Tongue (tissue), 2 donors: ENCODE data around the gene PLPP7. TPM values are rescaled to one million over a fixed set of nuclear protein-coding genes. Genes with fewer than 3 reads are reported as not detected.
A peak's percentile ranks its signal among the peaks of the same experiment; 100 is the strongest.
"Not testable (repeated sequence)": the region's sequence is repeated elsewhere in the genome, so short reads cannot be mapped to it uniquely, and the experiment has no call there.

Experiments used
- DNase-seq: peaks from one replicate; pipeline ENCODE4 v3.0.0-alpha.2; 2015
- total RNA-seq: library from RNA; depleted of rRNA; stranded (reverse); fragments of >200 nt; gene quantifications from one replicate; pipeline ENCODE4 v1.2.3, GENCODE V29; 2014

PLPP7 gene
- total RNA-seq: 81.3 TPM

DNA sequence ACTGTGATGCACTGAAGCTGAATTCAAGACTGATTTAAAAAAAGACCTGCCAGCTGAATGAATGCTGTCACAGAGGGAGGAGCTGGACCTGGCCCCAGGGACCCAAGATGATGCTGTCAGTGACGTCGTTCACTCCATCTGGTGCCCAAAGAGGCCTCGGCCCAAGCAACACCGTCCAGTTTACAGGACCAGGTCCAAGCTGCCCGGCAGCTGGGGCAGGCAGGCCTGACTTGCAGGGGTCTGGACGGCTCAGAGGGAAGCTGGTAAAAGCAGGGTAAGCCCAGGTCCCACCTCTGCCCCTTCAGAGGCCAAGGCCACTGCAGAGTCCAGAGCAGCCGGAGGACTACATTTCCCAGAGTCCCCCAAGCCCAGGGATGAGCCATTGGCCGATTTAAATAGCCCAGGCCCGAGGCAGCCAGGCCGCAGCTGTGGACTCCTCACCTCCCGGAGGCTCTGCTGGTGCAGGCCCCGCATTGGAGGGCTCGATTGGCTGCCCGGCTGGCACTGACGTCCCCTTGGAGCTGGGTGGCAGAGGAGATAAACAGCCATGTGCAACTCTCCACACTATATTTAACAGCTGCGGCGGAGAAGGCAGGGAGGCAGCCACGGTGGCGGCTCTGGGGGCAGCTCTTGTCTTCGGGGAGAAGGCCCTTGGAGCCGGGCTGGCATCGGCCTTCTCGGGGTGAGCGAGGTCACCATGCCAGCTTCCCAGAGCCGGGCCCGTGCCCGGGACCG, at the start of gene PLPP7:
PLPP7 (plus strand) TSS at position 423 of the 735 bp plus-strand sequence; CDS start at position 698, 275 bp downstream.
- peak; percentile 91 for DNase-seq

DNA sequence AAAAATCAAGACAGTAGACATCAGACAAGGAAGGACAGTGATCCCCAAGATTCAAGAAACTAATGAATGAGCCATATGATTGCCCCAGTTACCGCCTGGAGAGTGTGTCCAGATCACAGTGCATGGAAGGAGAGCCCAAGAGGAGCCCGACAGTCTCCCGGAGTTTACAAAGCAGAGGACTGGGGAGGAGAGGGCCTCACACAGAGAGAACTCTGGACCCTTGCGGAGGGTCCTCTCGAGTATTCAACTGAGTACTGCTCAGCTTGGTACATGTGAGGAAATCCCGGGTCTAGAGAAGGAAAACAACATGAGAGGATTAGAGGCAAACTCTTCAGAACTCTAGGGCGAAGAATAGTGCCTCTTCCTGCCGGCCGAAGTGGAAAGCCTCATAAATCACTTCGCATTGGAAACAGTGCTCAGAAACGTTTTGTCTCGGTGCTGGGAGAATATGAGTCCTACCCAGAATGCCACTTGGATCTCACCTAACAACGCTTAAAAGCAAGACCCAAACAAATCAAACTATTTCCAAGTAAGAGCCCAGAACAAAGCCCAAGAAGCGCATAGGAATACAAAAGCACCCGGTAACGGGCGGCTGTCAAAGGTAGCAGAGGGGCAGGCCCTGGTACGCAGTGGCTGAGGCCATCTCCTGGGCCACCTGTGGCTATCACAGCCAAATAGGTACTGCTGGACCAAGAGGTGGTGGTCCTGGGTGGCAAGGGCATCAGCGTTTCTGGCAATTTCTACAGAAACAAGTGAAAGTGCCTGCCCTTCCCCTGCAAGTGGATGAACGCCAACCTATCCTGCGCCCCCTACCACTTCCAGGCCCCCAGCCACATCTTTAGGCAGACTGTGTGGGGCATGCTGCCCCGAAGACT, 49.2 kb upstream of the PLPP7 start:
- DNase-seq: no peak

GRCh38 chr9:131244331-131244730, 45.2 kb upstream of the PLPP7 start:
- DNase-seq: not testable (repeated sequence)

DNA sequence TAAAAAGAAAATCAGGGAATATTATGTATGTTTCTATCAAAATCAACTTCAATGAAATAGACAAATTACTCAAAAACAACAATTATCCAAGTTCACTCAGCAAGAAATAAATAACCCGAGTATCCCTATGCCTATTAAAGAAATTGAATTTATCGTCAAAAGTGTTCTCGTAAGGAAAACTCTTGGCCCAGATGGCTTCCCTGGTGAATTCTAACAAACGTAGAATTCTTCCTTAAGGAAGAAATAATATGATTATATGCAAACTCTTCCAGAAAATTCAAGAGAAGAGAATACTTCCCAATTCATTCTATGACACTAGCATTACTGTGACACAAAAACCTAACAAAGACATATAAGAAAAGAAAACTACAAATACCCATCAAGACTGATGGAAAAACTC, 42.9 kb upstream of the PLPP7 start:
- DNase-seq: no peak

- no peak for DNase-seq
Measured at GRCh38 chr9:131252120-131252519, 37.4 kb upstream of the PLPP7 start.

DNA sequence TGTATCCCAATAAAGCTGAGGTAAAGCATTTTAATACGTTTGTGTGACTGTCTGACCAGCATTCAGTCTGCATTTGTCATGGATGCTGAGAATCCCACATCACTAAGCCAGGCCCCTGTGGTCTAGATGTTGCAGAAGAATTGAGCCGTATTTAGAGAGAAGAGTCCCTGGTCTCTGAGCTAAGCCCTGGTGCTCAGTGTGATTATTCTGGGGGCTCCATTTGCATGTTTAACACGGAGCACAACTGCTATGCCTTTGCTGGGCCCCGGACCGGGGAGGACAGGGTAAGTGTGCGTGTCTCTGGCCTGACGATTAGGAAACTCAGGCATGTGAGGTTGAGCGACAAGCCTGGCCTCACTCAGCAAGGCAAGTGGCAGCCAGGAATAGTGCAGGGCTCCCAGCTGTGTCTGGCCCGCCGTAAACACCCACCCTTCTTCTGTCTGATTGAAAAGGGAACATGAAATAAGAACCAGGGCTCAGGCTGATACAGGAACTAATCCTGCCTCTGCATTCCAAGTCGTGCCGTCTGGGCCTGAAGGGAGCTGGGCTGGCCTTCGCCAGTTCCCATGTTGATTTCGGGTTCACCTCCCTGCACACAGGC, 35.5 kb upstream of the PLPP7 start:
- DNase-seq: peak; percentile 84

DNA sequence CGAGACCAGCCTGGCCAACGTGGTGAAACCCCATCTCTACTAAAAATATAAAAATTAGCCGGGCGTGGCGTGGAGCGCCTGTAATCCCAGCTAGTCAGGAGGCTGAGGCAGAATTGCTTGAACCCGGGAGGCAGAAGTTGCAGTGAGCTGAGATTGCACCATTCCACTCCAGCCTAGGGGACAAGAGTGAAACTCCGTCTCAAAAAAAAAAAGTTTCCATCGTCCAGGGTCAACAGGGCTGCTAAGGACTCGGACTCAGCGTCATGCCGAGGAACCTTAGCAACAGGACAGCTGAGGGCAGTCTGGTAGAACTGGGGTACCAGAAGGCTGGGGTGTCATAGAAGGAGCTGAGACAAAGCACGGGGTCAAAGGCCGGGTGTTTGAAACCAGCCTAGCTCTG, 34.9 kb upstream of the PLPP7 start:
- no peak for DNase-seq

GRCh38 chr9:131255676-131256197, 33.8 kb upstream of the PLPP7 start:
- DNase-seq: no peak

DNA sequence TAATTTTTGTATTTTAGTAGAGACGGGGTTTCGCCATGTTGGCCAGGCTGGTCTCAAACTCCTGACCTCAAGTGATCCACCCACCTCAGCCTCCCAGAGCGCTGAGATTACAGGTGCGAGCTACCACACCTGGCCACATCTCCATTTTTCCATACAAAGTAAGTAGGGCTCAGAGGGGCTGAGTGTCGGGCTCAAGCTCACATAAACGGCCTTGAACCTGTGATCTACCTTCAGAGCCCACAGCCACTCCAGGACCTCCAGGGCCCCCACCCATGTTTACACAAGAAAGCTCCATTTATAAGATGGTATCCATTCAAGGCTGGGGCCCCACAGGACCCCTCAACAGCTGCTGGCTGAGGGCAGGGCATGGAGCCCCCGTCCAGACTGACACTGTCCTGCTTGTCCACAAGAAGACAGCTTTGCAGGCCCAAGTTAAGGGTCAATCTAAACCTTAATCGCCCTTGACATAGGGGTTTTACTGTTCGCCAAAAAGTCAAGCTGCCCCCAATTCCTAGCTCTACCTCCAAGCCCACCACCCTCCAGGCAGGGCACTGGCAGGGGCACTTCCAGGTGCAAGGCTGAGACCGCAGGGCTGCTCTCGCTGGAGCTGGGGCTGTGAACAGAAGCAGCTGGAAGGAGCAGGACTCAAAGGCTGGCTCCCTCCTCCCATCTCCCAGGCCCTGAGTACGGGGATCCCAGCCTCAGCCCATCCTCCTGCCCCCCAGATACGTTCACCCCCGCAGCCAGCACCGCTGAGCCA, 32.1 kb upstream of the PLPP7 start:
- no peak for DNase-seq

DNA sequence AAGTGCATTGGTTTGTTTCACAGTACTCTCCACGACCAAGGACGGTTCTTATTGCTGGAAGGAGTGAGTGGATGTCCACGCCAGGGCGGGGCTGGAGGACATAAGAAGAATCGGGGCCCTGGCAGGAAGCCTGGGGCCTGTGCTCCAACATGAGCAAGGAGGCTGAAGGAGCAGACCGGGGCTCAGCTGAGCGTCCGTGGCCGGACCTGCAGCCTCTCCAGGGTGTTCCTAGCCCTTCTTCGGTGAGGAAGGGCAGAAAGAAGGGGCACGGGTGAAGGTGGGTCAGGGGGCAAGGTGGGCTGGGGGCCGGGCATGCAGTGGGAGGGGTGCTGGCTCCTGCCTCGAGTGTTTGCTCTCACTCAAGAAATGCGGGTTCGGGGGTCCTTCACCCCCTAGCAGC, 31.3 kb upstream of the PLPP7 start:
- DNase-seq: no peak

DNA sequence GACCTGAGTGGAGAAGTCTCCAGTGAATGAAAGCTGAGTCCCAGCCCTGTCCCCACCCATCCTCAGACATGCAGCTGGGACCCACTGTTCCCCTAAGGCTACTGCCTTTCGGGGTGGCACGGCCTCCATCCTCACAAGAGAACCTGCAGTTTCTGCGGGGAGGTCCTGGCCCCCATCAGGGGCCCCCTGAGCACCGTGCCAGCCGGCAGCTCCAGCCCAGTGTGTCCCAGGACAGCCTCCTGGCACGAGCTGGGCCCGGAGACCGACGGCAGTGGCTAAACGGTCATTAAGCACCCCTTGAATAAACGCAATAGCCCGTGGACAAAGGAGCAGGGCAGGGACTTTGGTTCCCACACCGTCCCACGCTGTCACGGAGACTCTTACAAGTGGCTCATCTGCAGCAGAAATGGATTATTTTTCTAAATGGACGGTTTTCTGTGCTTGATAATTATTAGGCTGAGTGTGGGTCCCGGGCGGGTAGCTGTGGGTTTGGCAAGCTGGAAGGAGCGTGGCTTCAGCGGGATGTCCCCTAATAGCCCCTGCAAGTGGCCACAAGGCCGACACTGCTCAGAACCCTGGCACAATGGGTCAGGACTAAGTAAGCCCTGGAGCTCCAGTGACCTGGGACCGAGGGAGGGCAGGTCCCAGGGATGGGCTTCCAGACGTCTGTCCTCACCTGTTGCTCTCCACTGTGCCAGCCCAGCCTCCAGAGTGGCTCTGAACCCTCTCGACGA, 30.7 kb upstream of the PLPP7 start:
- no peak for DNase-seq

DNA sequence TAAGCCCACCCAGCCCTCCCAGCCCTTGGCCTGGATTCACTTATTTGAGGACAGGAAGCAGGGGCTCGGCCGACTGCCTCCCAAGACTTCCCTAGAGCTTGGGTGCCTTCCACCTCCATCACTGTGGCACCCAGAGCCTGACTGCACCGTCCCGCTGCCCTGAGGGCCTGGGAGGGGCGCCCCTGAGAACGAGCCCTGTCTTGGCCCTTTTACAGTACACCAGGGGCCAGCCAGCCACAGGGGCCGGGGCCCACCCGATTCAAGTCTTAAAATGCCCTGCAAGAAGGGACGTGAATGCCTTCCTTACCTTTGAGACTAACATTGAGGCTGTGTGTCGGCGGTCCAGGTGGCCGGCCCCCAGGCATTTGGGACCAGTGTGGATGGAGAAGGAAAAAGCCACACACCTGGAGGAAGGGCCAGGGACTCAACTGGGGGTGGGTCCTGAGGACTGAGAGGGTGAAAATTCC, 30.1 kb upstream of the PLPP7 start:
- no peak for DNase-seq

- no peak for DNase-seq
Measured at GRCh38 chr9:131259916-131260597, 29.5 kb upstream of the PLPP7 start.

GRCh38 chr9:131260751-131261452, 28.6 kb upstream of the PLPP7 start:
- DNase-seq: no peak

DNA sequence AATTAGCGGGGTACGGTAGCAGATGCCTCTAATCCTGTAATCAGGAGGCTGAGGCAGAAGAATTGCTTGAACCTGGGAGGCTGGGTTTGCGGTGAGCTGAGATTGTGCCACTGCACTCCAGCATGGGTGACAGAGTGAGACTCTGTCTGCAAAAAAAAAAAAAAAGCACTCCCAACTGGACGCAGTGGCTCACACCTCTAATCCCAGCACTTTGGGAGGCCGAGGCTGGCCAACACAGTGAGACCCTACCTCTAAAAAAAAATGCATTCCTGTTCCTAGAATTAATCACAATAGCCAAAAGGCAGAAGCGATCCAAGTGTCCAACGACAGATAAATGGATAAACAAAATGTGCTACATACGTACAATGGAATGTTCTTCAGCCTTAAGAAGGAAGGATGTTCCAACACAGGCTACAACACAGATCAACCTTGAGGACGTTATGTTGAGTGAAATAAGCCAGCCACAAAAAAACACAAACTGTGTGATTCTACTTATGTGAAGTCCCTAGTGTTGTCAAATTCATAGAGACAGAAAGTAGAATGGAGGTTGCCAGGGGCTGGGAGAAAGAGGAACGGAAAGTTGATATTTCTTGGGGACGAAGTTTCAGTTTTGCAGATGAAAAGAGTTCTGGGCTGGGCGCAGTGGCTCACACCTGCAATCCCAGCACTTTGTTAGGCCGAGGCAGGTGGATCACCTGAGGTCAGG, 27.0 kb upstream of the PLPP7 start:
- DNase-seq: no peak

GRCh38 chr9:131263033-131263343, 26.5 kb upstream of the PLPP7 start:
- DNase-seq: not testable (repeated sequence)

- DNase-seq: no peak
Measured at GRCh38 chr9:131263701-131264100, 25.8 kb upstream of the PLPP7 start.

- DNase-seq: no peak
Measured at GRCh38 chr9:131264231-131264630, 25.3 kb upstream of the PLPP7 start.
